ENCODE measurements around the gene CTSK.

DNA sequence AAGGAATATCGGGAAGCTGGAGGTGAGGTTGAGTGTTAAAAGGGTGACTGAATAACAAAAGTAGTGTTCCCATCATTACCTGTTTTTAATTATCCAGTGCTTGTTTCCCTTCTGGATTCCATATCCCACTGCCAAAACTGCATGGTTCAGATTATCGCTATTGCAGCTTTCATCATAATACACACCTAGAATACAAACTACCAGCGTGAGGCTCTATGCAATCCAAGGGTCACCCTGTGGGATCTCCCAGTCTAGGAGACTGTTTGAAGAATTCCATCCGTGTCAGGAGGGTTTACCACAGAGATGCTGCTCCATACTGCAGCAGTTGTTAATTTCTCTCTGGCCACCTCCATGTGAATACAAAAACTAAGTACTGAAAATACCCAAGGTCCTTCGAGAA, 9.0 kb downstream of the CTSK start:
- TF ChIP-seq, protein P1, sequence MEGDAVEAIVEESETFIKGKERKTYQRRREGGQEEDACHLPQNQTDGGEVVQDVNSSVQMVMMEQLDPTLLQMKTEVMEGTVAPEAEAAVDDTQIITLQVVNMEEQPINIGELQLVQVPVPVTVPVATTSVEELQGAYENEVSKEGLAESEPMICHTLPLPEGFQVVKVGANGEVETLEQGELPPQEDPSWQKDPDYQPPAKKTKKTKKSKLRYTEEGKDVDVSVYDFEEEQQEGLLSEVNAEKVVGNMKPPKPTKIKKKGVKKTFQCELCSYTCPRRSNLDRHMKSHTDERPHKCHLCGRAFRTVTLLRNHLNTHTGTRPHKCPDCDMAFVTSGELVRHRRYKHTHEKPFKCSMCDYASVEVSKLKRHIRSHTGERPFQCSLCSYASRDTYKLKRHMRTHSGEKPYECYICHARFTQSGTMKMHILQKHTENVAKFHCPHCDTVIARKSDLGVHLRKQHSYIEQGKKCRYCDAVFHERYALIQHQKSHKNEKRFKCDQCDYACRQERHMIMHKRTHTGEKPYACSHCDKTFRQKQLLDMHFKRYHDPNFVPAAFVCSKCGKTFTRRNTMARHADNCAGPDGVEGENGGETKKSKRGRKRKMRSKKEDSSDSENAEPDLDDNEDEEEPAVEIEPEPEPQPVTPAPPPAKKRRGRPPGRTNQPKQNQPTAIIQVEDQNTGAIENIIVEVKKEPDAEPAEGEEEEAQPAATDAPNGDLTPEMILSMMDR (IDR thresholded peaks at IDR 0.05; ENCODE audit: poor library complexity): no peak
- no peak for TF ChIP-seq EZH2 (IDR thresholded peaks at IDR 0.05; ENCODE audit: borderline replicate concordance)

Data from hepatocyte (in vitro differentiated cells).